Breast epithelium (tissue), 3 donors: ENCODE results near the gene TAPBPL.

Experiments used
- CTCF ChIP-seq, 3 donors: fragments of 450-650 bp; IDR thresholded peaks; one replicate each; pipeline ENCODE4 v1.5.1; 2016 to 2017; ENCODE audit warnings: antibody characterized with exemption in 3 of 3, mild to moderate bottlenecking in 3 of 3, moderate library complexity in 3 of 3
- POLR2A ChIP-seq: fragments of 450-650 bp; IDR thresholded peaks from one replicate; pipeline ENCODE4 v1.6.1; 2016; ENCODE audit warnings: antibody characterized with exemption, mild to moderate bottlenecking, moderate library complexity
- POLR2AphosphoS5 ChIP-seq, 3 donors: sonication (generic); formaldehyde crosslinking; IDR thresholded peaks; one replicate each; pipeline ENCODE4 v1.6.1; 2017; ENCODE audit warnings: antibody characterized with exemption in 3 of 3

- TF ChIP-seq CTCF (IDR thresholded peaks at IDR 0.05) = no peak
- no peak for TF ChIP-seq POLR2A
- TF ChIP-seq POLR2AphosphoS5 (IDR thresholded peaks at IDR 0.05) = no peak
Measured at GRCh38 chr12:6468283-6468575, 16.4 kb downstream of the TAPBPL start.
